ENCODE measurements around the gene FSTL4. TPM values are rescaled to one million over a fixed set of nuclear protein-coding genes. Genes with fewer than 3 reads are reported as not detected.

Gene FSTL4
- total and polyA plus RNA-seq, 2 experiments from 2014 or later = 1.4 to 2.8 TPM

DNA sequence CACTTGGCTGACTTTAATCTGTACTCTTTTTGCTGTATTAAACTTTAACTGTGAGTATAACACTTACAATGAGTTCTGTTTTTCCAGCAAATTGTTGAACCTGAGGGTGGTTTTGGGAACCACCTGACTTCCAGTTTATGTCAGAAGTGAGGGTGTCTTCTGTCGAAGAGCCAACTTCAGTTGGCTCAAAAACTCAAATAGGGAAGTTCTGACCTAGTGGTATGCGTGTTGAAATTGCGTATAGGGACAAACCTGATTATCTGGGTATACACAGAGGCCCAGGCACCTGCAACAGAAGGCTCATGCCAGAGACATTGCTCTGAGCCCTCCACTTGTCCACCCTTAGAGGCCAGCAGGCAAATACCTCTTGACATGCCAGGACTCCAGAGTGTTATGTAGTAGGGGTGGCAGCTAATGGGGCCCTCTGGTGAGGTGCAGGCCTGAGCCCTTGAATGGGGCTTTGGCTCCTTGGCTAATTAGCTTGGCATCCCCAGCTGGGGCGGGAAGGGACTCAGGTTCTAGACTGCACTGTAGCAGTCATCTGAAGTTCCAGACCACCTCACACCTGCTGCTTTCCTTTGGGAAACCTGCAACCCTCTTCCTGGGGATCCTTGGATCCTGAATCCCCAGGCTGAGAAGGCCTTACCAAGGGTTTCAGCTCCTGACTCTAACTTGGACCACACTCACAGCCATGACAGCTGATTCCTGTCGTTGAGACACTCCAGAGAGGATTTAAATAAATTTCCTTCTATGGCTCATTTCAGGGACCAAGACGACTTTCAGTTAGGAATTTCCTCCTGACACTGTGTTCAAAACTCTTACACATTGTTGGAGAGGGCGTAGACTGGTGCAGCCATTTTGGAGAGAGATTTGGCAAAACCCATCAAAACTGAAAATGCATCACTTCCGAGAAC is 370.9 kb downstream of the FSTL4 start:
- Histone ChIP-seq H3K36me3 (ENCODE audit: insufficient read depth) (no peaks in the 10 kb centered on the region), H3K4me2 (no peak overlapping the region), H3K27me3 (ENCODE audit: insufficient read depth) (no peaks in the 10 kb centered on the region), H4K20me1 (replicated peaks; ENCODE audit: insufficient read depth) (no peaks in the 10 kb centered on the region), H3K79me2 (replicated peaks; ENCODE audit: insufficient read depth) (no peaks in the 10 kb centered on the region), H3F3A (replicated peaks; ENCODE audit: low read depth) (no peaks in the 10 kb centered on the region), H3K4me1 (ENCODE audit: insufficient read depth) (no peaks in the 10 kb centered on the region), H3K4me3 (no peak overlapping the region), H3K27ac (ENCODE audit: low read depth) (no peak overlapping the region), H2AFZ (no peak overlapping the region), H3K9me2 (ENCODE audit: insufficient read depth) (no peaks in the 10 kb centered on the region)
- Mint-ChIP-seq H3K4me3 (no peak overlapping the region), H3K4me1 (peaks cover 7% of the 10 kb centered on the region), H3K9me3 (peaks cover 11% of the 10 kb centered on the region; the same call in 1 of the 3 replicates), H3K27ac (no peak overlapping the region), H3K27me3 (ENCODE audit: insufficient read depth, low read depth, poor library complexity) (peaks cover 4% of the 10 kb centered on the region), H3K36me3 (ENCODE audit: low read depth) (no peaks in the 10 kb centered on the region)
- DNase-seq (ENCODE audit: low spot score) (no peak), ATAC-seq (no peak)
- TF ChIP-seq STAT1 (IDR thresholded peaks at IDR 0.05; ENCODE audit: unreplicated experiment) (no peak), NANOG (IDR thresholded peaks at IDR 0.05; ENCODE audit: borderline replicate concordance) (no peak), EZH2 (IDR thresholded peaks at IDR 0.05; ENCODE audit: low read depth, unreplicated experiment) (no peak), EZH2phosphoT487 (IDR thresholded peaks at IDR 0.05; ENCODE audit: unreplicated experiment) (no peak), POLR2AphosphoS5 (IDR thresholded peaks at IDR 0.05; ENCODE audit: low read depth) (no peak), JUNB (IDR thresholded peaks at IDR 0.05; ENCODE audit: unreplicated experiment) (no peak), ZNF331 (CRISPR knock-in tag; IDR thresholded peaks at IDR 0.05; ENCODE audit: low read depth) (no peak), ZNF114 (CRISPR knock-in tag; IDR thresholded peaks at IDR 0.05) (no peak), CREB1 (CRISPR knock-in tag; IDR thresholded peaks at IDR 0.05; ENCODE audit: low read depth) (no peak)
- TF ChIP-seq, protein P1, sequence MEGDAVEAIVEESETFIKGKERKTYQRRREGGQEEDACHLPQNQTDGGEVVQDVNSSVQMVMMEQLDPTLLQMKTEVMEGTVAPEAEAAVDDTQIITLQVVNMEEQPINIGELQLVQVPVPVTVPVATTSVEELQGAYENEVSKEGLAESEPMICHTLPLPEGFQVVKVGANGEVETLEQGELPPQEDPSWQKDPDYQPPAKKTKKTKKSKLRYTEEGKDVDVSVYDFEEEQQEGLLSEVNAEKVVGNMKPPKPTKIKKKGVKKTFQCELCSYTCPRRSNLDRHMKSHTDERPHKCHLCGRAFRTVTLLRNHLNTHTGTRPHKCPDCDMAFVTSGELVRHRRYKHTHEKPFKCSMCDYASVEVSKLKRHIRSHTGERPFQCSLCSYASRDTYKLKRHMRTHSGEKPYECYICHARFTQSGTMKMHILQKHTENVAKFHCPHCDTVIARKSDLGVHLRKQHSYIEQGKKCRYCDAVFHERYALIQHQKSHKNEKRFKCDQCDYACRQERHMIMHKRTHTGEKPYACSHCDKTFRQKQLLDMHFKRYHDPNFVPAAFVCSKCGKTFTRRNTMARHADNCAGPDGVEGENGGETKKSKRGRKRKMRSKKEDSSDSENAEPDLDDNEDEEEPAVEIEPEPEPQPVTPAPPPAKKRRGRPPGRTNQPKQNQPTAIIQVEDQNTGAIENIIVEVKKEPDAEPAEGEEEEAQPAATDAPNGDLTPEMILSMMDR (conservative IDR thresholded peaks at IDR 0.05; ENCODE audit: low read depth in 2 of 2) = no peak
- TF ChIP-seq, protein P2, sequence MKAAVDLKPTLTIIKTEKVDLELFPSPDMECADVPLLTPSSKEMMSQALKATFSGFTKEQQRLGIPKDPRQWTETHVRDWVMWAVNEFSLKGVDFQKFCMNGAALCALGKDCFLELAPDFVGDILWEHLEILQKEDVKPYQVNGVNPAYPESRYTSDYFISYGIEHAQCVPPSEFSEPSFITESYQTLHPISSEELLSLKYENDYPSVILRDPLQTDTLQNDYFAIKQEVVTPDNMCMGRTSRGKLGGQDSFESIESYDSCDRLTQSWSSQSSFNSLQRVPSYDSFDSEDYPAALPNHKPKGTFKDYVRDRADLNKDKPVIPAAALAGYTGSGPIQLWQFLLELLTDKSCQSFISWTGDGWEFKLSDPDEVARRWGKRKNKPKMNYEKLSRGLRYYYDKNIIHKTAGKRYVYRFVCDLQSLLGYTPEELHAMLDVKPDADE (IDR thresholded peaks at IDR 0.05) = no peak
- TF ChIP-seq, protein P3, sequence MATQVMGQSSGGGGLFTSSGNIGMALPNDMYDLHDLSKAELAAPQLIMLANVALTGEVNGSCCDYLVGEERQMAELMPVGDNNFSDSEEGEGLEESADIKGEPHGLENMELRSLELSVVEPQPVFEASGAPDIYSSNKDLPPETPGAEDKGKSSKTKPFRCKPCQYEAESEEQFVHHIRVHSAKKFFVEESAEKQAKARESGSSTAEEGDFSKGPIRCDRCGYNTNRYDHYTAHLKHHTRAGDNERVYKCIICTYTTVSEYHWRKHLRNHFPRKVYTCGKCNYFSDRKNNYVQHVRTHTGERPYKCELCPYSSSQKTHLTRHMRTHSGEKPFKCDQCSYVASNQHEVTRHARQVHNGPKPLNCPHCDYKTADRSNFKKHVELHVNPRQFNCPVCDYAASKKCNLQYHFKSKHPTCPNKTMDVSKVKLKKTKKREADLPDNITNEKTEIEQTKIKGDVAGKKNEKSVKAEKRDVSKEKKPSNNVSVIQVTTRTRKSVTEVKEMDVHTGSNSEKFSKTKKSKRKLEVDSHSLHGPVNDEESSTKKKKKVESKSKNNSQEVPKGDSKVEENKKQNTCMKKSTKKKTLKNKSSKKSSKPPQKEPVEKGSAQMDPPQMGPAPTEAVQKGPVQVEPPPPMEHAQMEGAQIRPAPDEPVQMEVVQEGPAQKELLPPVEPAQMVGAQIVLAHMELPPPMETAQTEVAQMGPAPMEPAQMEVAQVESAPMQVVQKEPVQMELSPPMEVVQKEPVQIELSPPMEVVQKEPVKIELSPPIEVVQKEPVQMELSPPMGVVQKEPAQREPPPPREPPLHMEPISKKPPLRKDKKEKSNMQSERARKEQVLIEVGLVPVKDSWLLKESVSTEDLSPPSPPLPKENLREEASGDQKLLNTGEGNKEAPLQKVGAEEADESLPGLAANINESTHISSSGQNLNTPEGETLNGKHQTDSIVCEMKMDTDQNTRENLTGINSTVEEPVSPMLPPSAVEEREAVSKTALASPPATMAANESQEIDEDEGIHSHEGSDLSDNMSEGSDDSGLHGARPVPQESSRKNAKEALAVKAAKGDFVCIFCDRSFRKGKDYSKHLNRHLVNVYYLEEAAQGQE (IDR thresholded peaks at IDR 0.05; ENCODE audit: unreplicated experiment) = no peak
- TF ChIP-seq, protein P4, sequence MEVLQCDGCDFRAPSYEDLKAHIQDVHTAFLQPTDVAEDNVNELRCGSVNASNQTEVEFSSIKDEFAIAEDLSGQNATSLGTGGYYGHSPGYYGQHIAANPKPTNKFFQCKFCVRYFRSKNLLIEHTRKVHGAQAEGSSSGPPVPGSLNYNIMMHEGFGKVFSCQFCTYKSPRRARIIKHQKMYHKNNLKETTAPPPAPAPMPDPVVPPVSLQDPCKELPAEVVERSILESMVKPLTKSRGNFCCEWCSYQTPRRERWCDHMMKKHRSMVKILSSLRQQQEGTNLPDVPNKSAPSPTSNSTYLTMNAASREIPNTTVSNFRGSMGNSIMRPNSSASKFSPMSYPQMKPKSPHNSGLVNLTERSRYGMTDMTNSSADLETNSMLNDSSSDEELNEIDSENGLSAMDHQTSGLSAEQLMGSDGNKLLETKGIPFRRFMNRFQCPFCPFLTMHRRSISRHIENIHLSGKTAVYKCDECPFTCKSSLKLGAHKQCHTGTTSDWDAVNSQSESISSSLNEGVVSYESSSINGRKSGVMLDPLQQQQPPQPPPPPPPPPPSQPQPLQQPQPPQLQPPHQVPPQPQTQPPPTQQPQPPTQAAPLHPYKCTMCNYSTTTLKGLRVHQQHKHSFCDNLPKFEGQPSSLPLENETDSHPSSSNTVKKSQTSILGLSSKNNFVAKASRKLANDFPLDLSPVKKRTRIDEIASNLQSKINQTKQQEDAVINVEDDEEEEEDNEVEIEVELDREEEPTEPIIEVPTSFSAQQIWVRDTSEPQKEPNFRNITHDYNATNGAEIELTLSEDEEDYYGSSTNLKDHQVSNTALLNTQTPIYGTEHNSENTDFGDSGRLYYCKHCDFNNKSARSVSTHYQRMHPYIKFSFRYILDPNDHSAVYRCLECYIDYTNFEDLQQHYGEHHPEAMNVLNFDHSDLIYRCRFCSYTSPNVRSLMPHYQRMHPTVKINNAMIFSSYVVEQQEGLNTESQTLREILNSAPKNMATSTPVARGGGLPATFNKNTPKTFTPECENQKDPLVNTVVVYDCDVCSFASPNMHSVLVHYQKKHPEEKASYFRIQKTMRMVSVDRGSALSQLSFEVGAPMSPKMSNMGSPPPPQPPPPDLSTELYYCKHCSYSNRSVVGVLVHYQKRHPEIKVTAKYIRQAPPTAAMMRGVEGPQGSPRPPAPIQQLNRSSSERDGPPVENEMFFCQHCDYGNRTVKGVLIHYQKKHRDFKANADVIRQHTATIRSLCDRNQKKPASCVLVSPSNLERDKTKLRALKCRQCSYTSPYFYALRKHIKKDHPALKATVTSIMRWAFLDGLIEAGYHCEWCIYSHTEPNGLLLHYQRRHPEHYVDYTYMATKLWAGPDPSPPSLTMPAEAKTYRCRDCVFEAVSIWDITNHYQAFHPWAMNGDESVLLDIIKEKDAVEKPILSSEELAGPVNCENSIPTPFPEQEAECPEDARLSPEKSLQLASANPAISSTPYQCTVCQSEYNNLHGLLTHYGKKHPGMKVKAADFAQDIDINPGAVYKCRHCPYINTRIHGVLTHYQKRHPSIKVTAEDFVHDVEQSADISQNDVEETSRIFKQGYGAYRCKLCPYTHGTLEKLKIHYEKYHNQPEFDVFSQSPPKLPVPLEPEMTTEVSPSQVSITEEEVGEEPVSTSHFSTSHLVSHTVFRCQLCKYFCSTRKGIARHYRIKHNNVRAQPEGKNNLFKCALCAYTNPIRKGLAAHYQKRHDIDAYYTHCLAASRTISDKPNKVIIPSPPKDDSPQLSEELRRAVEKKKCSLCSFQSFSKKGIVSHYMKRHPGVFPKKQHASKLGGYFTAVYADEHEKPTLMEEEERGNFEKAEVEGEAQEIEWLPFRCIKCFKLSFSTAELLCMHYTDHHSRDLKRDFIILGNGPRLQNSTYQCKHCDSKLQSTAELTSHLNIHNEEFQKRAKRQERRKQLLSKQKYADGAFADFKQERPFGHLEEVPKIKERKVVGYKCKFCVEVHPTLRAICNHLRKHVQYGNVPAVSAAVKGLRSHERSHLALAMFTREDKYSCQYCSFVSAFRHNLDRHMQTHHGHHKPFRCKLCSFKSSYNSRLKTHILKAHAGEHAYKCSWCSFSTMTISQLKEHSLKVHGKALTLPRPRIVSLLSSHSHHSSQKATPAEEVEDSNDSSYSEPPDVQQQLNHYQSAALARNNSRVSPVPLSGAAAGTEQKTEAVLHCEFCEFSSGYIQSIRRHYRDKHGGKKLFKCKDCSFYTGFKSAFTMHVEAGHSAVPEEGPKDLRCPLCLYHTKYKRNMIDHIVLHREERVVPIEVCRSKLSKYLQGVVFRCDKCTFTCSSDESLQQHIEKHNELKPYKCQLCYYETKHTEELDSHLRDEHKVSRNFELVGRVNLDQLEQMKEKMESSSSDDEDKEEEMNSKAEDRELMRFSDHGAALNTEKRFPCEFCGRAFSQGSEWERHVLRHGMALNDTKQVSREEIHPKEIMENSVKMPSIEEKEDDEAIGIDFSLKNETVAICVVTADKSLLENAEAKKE (CRISPR knock-in tag; IDR thresholded peaks at IDR 0.05) = no peak
